Endothelial cell of umbilical vein (primary cell): ENCODE measurements around the gene NXF2. TPM values are rescaled to one million over a fixed set of nuclear protein-coding genes. Genes with fewer than 3 reads are reported as not detected.

ENCODE experiments used
- polyA plus RNA-seq, 4 experiments: library from polyadenylated mRNA; depleted of rRNA in 3 of 4; stranded (reverse) in 3 of 4; unstranded in 1 of 4; fragments of >200 nt; gene quantifications; 2 replicates each; pipeline versions ENCODE4 v1.2.1 to v1.2.3, GENCODE V29; 2011 to 2012; ENCODE audit warnings: missing spikeins in 1 of 4
- total RNA-seq: library from RNA; stranded (reverse); gene quantifications from 2 replicates; pipeline ENCODE4 v1.2.3, GENCODE V29; 2021

Gene NXF2
- total and polyA plus RNA-seq, 2 donors (not counting 3 experiments of a cell fraction or from before 2014, with no cell fraction given) = not detected

Other genes with a start within 250 kb of the NXF2 start
- not detected in 2 replicates for gene TCEAL2, start 121.5 kb upstream of the NXF2 start, total RNA-seq
- gene TCEAL2, start 121.5 kb upstream of the NXF2 start, polyA plus RNA-seq = not detected in 2 replicates
- not detected in 2 replicates for gene TCEAL6, start 104.7 kb upstream of the NXF2 start, total RNA-seq
- not detected in 2 replicates for gene TCEAL6, start 104.7 kb upstream of the NXF2 start, polyA plus RNA-seq
- not detected in 2 replicates for gene BEX5, start 91.2 kb upstream of the NXF2 start, total RNA-seq
- 0.73 and 0.88 TPM in 2 replicates for gene BEX5, start 91.2 kb upstream of the NXF2 start, polyA plus RNA-seq
- not detected in 2 replicates for gene TCP11X1, start 31.9 kb upstream of the NXF2 start, total RNA-seq
- gene TCP11X1, start 31.9 kb upstream of the NXF2 start, polyA plus RNA-seq = not detected in 2 replicates
- not detected in 2 replicates for gene NXF2B, start 192.8 kb downstream of the NXF2 start, total RNA-seq
- gene NXF2B, start 192.8 kb downstream of the NXF2 start, polyA plus RNA-seq = not detected in 2 replicates
- gene TCP11X2, start 224.6 kb downstream of the NXF2 start, total RNA-seq = not detected in 2 replicates
- gene TCP11X2, start 224.6 kb downstream of the NXF2 start, polyA plus RNA-seq = not detected in 2 replicates